Stimulated activated naive CD8-positive, alpha-beta T cell treated with anti-CD3 and anti-CD28 coated beads, Interleukin-15, Interleukin-2, amounts not matched to agents 100 ng/mL and 50 ng/mL, for 24 hours (primary cell): Measurements from ENCODE around the gene MAD1L1.

Experiments used
- H3K27ac Mint-ChIP-seq: one replicate; pipeline ENCODE4 v1.8.0; 2021; ENCODE audit warnings: mild to moderate bottlenecking, mixed read lengths
- H3K27me3 Mint-ChIP-seq: one replicate; pipeline ENCODE4 v1.8.0; 2021; ENCODE audit warnings: mixed read lengths
- H3K36me3 Mint-ChIP-seq: one replicate; pipeline ENCODE4 v1.8.0; 2021; ENCODE audit warnings: low read depth, mixed read lengths
- H3K4me1 Mint-ChIP-seq: one replicate; pipeline ENCODE4 v1.8.0; 2021; ENCODE audit warnings: low read depth, mixed read lengths
- H3K4me3 Mint-ChIP-seq: one replicate; pipeline ENCODE4 v1.8.0; 2021; ENCODE audit warnings: mild to moderate bottlenecking, mixed read lengths
- H3K9me3 Mint-ChIP-seq: one replicate; pipeline ENCODE4 v1.8.0; 2021; ENCODE audit warnings: mixed read lengths

The MAD1L1 gene

GRCh38 chr7:1907751-1908365, 324.9 kb downstream of the MAD1L1 start:
- Mint-ChIP-seq H3K36me3 (no peaks in the 10 kb centered on the region), H3K9me3 (no peaks in the 10 kb centered on the region), H3K4me1 (no peaks in the 10 kb centered on the region), H3K27ac (no peak overlapping the region), H3K4me3 (no peak overlapping the region), H3K27me3 (no peaks in the 10 kb centered on the region)

GRCh38 chr7:1906988-1907745, 325.6 kb downstream of the MAD1L1 start:
- no peaks in the 10 kb centered on the region for H3K27me3 Mint-ChIP-seq
- H3K4me1 Mint-ChIP-seq: no peaks in the 10 kb centered on the region
- no peaks in the 10 kb centered on the region for H3K9me3 Mint-ChIP-seq
- H3K27ac Mint-ChIP-seq: no peak overlapping the region
- H3K4me3 Mint-ChIP-seq: no peak overlapping the region
- no peaks in the 10 kb centered on the region for H3K36me3 Mint-ChIP-seq

- H3K4me3 Mint-ChIP-seq: no peak overlapping the region
- no peaks in the 10 kb centered on the region for H3K9me3 Mint-ChIP-seq
- no peaks in the 10 kb centered on the region for H3K36me3 Mint-ChIP-seq
- H3K4me1 Mint-ChIP-seq: no peaks in the 10 kb centered on the region
- no peak overlapping the region for H3K27ac Mint-ChIP-seq
- no peaks in the 10 kb centered on the region for H3K27me3 Mint-ChIP-seq
Observed at GRCh38 chr7:1906087-1906830, 326.5 kb downstream of the MAD1L1 start.

GRCh38 chr7:1902231-1902855, 330.4 kb downstream of the MAD1L1 start:
- Mint-ChIP-seq H3K9me3 (no peaks in the 10 kb centered on the region), H3K27me3 (no peaks in the 10 kb centered on the region), H3K36me3 (no peaks in the 10 kb centered on the region), H3K4me3 (no peak overlapping the region), H3K27ac (no peak overlapping the region), H3K4me1 (no peaks in the 10 kb centered on the region)

GRCh38 chr7:1901431-1902210, 331.1 kb downstream of the MAD1L1 start:
- no peak overlapping the region for H3K27ac Mint-ChIP-seq
- H3K27me3 Mint-ChIP-seq: no peaks in the 10 kb centered on the region
- no peak overlapping the region for H3K4me3 Mint-ChIP-seq
- H3K9me3 Mint-ChIP-seq: no peaks in the 10 kb centered on the region
- H3K36me3 Mint-ChIP-seq: no peaks in the 10 kb centered on the region
- H3K4me1 Mint-ChIP-seq: no peaks in the 10 kb centered on the region

GRCh38 chr7:1900847-1901246, 331.9 kb downstream of the MAD1L1 start:
- H3K9me3 Mint-ChIP-seq: no peaks in the 10 kb centered on the region
- H3K4me3 Mint-ChIP-seq: no peak overlapping the region
- H3K27ac Mint-ChIP-seq: no peak overlapping the region
- H3K36me3 Mint-ChIP-seq: no peaks in the 10 kb centered on the region
- H3K4me1 Mint-ChIP-seq: no peaks in the 10 kb centered on the region
- H3K27me3 Mint-ChIP-seq: no peaks in the 10 kb centered on the region

- H3K4me1 Mint-ChIP-seq: no peaks in the 10 kb centered on the region
- no peak overlapping the region for H3K27ac Mint-ChIP-seq
- no peaks in the 10 kb centered on the region for H3K9me3 Mint-ChIP-seq
- H3K4me3 Mint-ChIP-seq: no peak overlapping the region
- H3K27me3 Mint-ChIP-seq: no peaks in the 10 kb centered on the region
- no peaks in the 10 kb centered on the region for H3K36me3 Mint-ChIP-seq
Observed at GRCh38 chr7:1899951-1900762, 332.6 kb downstream of the MAD1L1 start.

GRCh38 chr7:1899196-1899595, 333.5 kb downstream of the MAD1L1 start:
- Mint-ChIP-seq H3K4me1 (no peaks in the 10 kb centered on the region), H3K27me3 (no peaks in the 10 kb centered on the region), H3K9me3 (no peaks in the 10 kb centered on the region), H3K4me3 (no peak overlapping the region), H3K27ac (no peak overlapping the region), H3K36me3 (no peaks in the 10 kb centered on the region)

- Mint-ChIP-seq H3K27me3 (no peaks in the 10 kb centered on the region), H3K27ac (no peak overlapping the region), H3K4me1 (no peaks in the 10 kb centered on the region), H3K36me3 (no peaks in the 10 kb centered on the region), H3K9me3 (no peaks in the 10 kb centered on the region), H3K4me3 (no peak overlapping the region)
Observed at GRCh38 chr7:1898628-1899185, 334.0 kb downstream of the MAD1L1 start.

- Mint-ChIP-seq H3K4me1 (no peaks in the 10 kb centered on the region), H3K4me3 (no peak overlapping the region), H3K9me3 (no peaks in the 10 kb centered on the region), H3K36me3 (no peaks in the 10 kb centered on the region), H3K27me3 (no peaks in the 10 kb centered on the region), H3K27ac (no peak overlapping the region)
Observed at GRCh38 chr7:1897861-1898627, 334.7 kb downstream of the MAD1L1 start.

- no peaks in the 10 kb centered on the region for H3K9me3 Mint-ChIP-seq
- H3K4me1 Mint-ChIP-seq: no peaks in the 10 kb centered on the region
- H3K4me3 Mint-ChIP-seq: no peak overlapping the region
- no peaks in the 10 kb centered on the region for H3K36me3 Mint-ChIP-seq
- no peak overlapping the region for H3K27ac Mint-ChIP-seq
- H3K27me3 Mint-ChIP-seq: no peaks in the 10 kb centered on the region
Observed at GRCh38 chr7:1897076-1897860, 335.5 kb downstream of the MAD1L1 start.

- Mint-ChIP-seq H3K27ac (peak overlapping the region; percentile 36), H3K36me3 (no peaks in the 10 kb centered on the region), H3K4me3 (no peak overlapping the region), H3K9me3 (no peaks in the 10 kb centered on the region), H3K27me3 (no peaks in the 10 kb centered on the region), H3K4me1 (no peaks in the 10 kb centered on the region)
Observed at GRCh38 chr7:1895664-1896515, 336.9 kb downstream of the MAD1L1 start.
